Transverse colon (tissue), 3 donors: ENCODE measurements around the gene DLST.

Experiments used
- EP300 ChIP-seq: sonication (generic); formaldehyde crosslinking; IDR thresholded peaks from one replicate; pipeline ENCODE4 v1.6.1; 2017; ENCODE audit warnings: antibody characterized with exemption, low read depth
- POLR2A ChIP-seq: fragments of 450-650 bp; IDR thresholded peaks from one replicate; pipeline ENCODE4 v1.6.1; 2016; ENCODE audit warnings: antibody characterized with exemption, mild to moderate bottlenecking, moderate library complexity
- TF ChIP-seq, protein P1 (sequence below), 5 experiments: fragments of 200-600 bp in 3 of 5; fragments of 450-650 bp in 2 of 5; sonication (generic) in 3 of 5; IDR thresholded peaks; 1 replicate in 2 of 5; 2 replicates in 3 of 5; pipeline ENCODE4 v1.5.1; 2016 to 2017; ENCODE audit warnings: antibody characterized with exemption in 5 of 5, inconsistent platforms in 3 of 5, mild to moderate bottlenecking in 2 of 5, moderate library complexity in 1 of 5

DNA sequence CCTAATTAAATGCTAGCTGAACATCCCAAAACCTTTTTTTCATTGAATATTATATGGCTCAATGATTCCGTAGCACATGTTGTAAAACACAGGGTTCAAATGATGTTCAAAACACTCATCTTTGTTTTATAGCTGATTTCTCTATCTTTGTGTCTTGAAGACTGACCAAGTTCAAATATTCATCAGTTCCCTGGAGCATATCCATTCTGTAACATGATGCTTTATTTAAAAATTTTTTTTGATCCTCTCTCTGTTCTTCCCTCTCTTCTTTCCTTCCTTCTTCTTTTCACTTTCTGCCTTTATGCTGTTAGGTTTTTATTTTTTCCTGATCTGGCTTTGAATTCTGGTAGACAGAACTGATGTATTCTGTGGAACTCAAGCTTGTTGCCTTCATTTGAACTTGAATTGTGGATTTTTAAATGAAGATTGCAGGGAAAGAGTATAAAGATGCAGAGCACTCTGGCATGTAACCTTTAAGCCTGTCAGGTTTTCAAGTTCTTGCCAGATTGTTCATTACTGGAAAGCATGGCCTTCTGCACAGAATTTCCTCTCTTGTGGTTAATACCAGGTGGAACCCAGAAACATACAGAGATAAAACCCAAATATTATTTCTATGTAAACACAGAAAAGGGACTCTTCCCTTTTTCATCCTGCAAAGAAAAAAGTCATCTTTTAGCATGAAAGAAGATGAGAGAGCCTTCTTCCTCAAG lies 45.3 kb upstream of the DLST start:
- TF ChIP-seq POLR2A (no peak), EP300 (no peak)
- TF ChIP-seq, protein P1, sequence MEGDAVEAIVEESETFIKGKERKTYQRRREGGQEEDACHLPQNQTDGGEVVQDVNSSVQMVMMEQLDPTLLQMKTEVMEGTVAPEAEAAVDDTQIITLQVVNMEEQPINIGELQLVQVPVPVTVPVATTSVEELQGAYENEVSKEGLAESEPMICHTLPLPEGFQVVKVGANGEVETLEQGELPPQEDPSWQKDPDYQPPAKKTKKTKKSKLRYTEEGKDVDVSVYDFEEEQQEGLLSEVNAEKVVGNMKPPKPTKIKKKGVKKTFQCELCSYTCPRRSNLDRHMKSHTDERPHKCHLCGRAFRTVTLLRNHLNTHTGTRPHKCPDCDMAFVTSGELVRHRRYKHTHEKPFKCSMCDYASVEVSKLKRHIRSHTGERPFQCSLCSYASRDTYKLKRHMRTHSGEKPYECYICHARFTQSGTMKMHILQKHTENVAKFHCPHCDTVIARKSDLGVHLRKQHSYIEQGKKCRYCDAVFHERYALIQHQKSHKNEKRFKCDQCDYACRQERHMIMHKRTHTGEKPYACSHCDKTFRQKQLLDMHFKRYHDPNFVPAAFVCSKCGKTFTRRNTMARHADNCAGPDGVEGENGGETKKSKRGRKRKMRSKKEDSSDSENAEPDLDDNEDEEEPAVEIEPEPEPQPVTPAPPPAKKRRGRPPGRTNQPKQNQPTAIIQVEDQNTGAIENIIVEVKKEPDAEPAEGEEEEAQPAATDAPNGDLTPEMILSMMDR (IDR thresholded peaks at IDR 0.05): no peak
